Heart left ventricle (tissue), 16 donors: ENCODE data around the gene RNF14. TPM values are rescaled to one million over a fixed set of nuclear protein-coding genes. Genes with fewer than 3 reads are reported as not detected.
A peak's percentile ranks its signal among the peaks of the same experiment; 100 is the strongest.

Experiments
- ATAC-seq, 4 donors: fragments of 200-7000 bp; cut with Tn5 transposase; one replicate each; pipeline ENCODE4 v1.9.1; 2020 to 2022; ENCODE audit warnings: moderate library complexity in 4 of 4, mild to moderate bottlenecking in 3 of 4, moderate number of reproducible peaks in 1 of 4
- DNase-seq, 5 donors: peaks; one replicate each; pipeline ENCODE4 v3.0.0-alpha.2; 2020
- H3K27ac ChIP-seq, 12 donors: fragments of 200-600 bp; sonication (generic) in 4 of 12; one replicate each; pipeline versions ENCODE4 v1.5.0 to v1.8.0; 2016 to 2022; ENCODE audit warnings: mild to moderate bottlenecking in 2 of 12
- H3K27me3 ChIP-seq, 9 donors: fragments of 200-600 bp; sonication (generic) in 2 of 9; one replicate each; pipeline versions ENCODE4 v1.5.1 to v1.8.0; 2016 to 2022; ENCODE audit warnings: mild to moderate bottlenecking in 3 of 9
- H3K36me3 ChIP-seq, 9 donors: fragments of 200-600 bp; sonication (generic) in 2 of 9; one replicate each; pipeline versions ENCODE4 v1.5.0 to v1.8.0; 2018 to 2022; ENCODE audit warnings: mild to moderate bottlenecking in 2 of 9
- H3K4me1 ChIP-seq, 12 donors: fragments of 200-600 bp; sonication (generic) in 4 of 12; one replicate each; pipeline versions ENCODE4 v1.5.0 to v1.8.0; 2016 to 2022; ENCODE audit warnings: mild to moderate bottlenecking in 3 of 12
- H3K4me3 ChIP-seq, 12 donors: fragments of 200-600 bp; sonication (generic) in 4 of 12; one replicate each; pipeline versions ENCODE4 v1.5.0 to v1.8.0; 2017 to 2022; ENCODE audit warnings: mild to moderate bottlenecking in 9 of 12, moderate library complexity in 4 of 12
- H3K9me3 ChIP-seq, 12 donors: fragments of 200-600 bp; sonication (generic) in 4 of 12; one replicate each; pipeline versions ENCODE4 v1.5.0 to v1.8.0; 2016 to 2022; ENCODE audit warnings: mild to moderate bottlenecking in 1 of 12
- CTCF ChIP-seq, 12 donors: fragments of 200-600 bp; sonication (generic) in 4 of 12; IDR thresholded peaks; one replicate each; pipeline versions ENCODE4 v1.5.0 to v1.8.0; 2018 to 2022; ENCODE audit warnings: antibody characterized with exemption in 12 of 12, mild to moderate bottlenecking in 5 of 12
- POLR2A ChIP-seq, 2 donors: fragments of 450-650 bp; IDR thresholded peaks; one replicate each; pipeline ENCODE4 v1.6.1; 2017; ENCODE audit warnings: antibody characterized with exemption in 2 of 2, mild to moderate bottlenecking in 2 of 2, moderate library complexity in 2 of 2
- WGBS, 4 donors: extraction: QIAGEN DNeasy Blood & Tissue Kit in 2 of 4; methylation state at CpG; one replicate each; pipeline versions ENCODE4 v1.1.5 to v1.1.7; 2013 to 2018; 5-methylcytosine and 5-hydroxymethylcytosine counted together
- intact Hi-C, 10 donors: fragments of 100-400 bp; cut with DNase I; formaldehyde crosslinking; loops; one replicate each; pipeline versions ENCODE4 v1.11.1 to v1.14.2; 2022
- polyA plus RNA-seq, 2 donors: library from polyadenylated mRNA; stranded (reverse); fragments of 200-250 nt; gene quantifications; one replicate each; pipeline ENCODE4 v1.2.3, GENCODE V29; 2013
- total RNA-seq, 9 donors: library from RNA; depleted of rRNA in 2 of 9; stranded (reverse); fragments of >200 nt in 2 of 9; fragmentation: NEBNext Ultra II Directional in 3 of 9; extraction: Animal tissue kit (Norgen Biotek cat#: 25700) in 3 of 9; gene quantifications; one replicate each; pipeline versions ENCODE4 v1.1.0 to v1.2.4, GENCODE V29; 2016 to 2023
- donor health status: ischemic (EF 13 %, LVEDD 7.1; RV severe dilation, severe dysfunction).
- donor health status: healthy with polysubstance abuse.
- donor health status: DM: no; HTN: yes; CAD: no.
- donor health status: DM: no; HTN: no; CAD: no.
- donor health status: ischemic (EF 25% LVEDD 6.9; RV normal size, moderate dysfunction).
- donor health status: ischemic (EF 25% LVEDD 5.7; RV mildly dilated, moderate dysfunction).
- donor health status: healthy.
- donor health status: DM: yes; HTN: yes; CAD: no.
- donor health status: ischemic (EF 35%, LVEDD 5.7; RV mildly dilated, moderate dysfunction).
- donor health status: nonischemic (EF 11% LVEDD 7.7; RV severe dilation, severe dysfunction).
- donor health status: DM: yes; HTN: yes; CAD: no.
- donor health status: PGD.
- donor health status: ischemic (EF 29% LVEDD 5.4; RV normal size, mild dysfunction).
- donor health status: nonischemic (EF 23%, LVEDD 6.1; RV moderate dilation, normal function).

Gene RNF14
- total and polyA plus RNA-seq, 11 donors, result 21.3 to 131 (median 103) TPM

GRCh38 chr5:141929398-141930058 is 39.4 kb upstream of the RNF14 start:
- no peak overlapping the region for H3K4me3 ChIP-seq
- H3K9me3 ChIP-seq, result no peaks in the 10 kb centered on the region
- peaks cover 0 to 100% (median 98%) of the 10 kb centered on the region in 9 donors for H3K36me3 ChIP-seq
- peak in 1 of 12 donors; percentile 21 for TF ChIP-seq CTCF (IDR thresholded peaks at IDR 0.05)
- no peak for TF ChIP-seq POLR2A (IDR thresholded peaks at IDR 0.05)
- peaks cover 0 to 54% (median 24%) of the 10 kb centered on the region in 12 donors for H3K4me1 ChIP-seq
- H3K27ac ChIP-seq, result peak overlapping the region in 10 of 12 donors; percentile 8 to 77 (median 48)
- ATAC-seq (peak in 3 of 4 donors; percentile 48 to 63 (median 61)), DNase-seq (peak in 3 of 5 donors; percentile 30 to 48 (median 37))
- WGBS, 4 donors, result 68 to 87% (median 77%) methylated on average over 18 to 19 of the region's 19 CpGs
- H3K27me3 ChIP-seq, result no peaks in the 10 kb centered on the region
- intact Hi-C loops, result no loop called here

GRCh38 chr5:141931694-141932093 is 37.2 kb upstream of the RNF14 start:
- no peak overlapping the region for H3K4me3 ChIP-seq
- no peak for TF ChIP-seq POLR2A (IDR thresholded peaks at IDR 0.05)
- no peak for TF ChIP-seq CTCF (IDR thresholded peaks at IDR 0.05)
- no peaks in the 10 kb centered on the region for H3K9me3 ChIP-seq
- no peak for ATAC-seq
- no peak for DNase-seq
- peaks cover 0 to 52% (median 25%) of the 10 kb centered on the region in 12 donors for H3K4me1 ChIP-seq
- H3K36me3 ChIP-seq, result peaks cover 0 to 100% (median 100%) of the 10 kb centered on the region in 9 donors
- H3K27me3 ChIP-seq, result no peaks in the 10 kb centered on the region
- 93 to 94% (median 94%) methylated on average over 5 of the region's 5 CpGs for WGBS, 4 donors
- intact Hi-C loops, result no loop called here
- no peak overlapping the region for H3K27ac ChIP-seq

- TF ChIP-seq CTCF (IDR thresholded peaks at IDR 0.05), result no peak
- no peak for TF ChIP-seq POLR2A (IDR thresholded peaks at IDR 0.05)
- Histone ChIP-seq H3K27ac (no peak overlapping the region), H3K4me3 (no peak overlapping the region), H3K36me3 (peaks cover 0 to 100% (median 99%) of the 10 kb centered on the region in 9 donors), H3K27me3 (no peaks in the 10 kb centered on the region), H3K9me3 (no peaks in the 10 kb centered on the region), H3K4me1 (peaks cover 0 to 45% (median 22%) of the 10 kb centered on the region in 12 donors)
- ATAC-seq, result no peak
- WGBS, 4 donors, result 92 to 98% (median 94%) methylated on average over 7 of the region's 7 CpGs
- intact Hi-C loops, result no loop called here
- no peak for DNase-seq
These were observed 35.8 kb upstream of the RNF14 start for GRCh38 chr5:141933151-141933550.

GRCh38 chr5:141934099-141934844 is 34.6 kb upstream of the RNF14 start:
- Histone ChIP-seq H3K4me1 (peaks cover 0 to 34% (median 15%) of the 10 kb centered on the region in 12 donors), H3K36me3 (peaks cover 5 to 100% (median 99%) of the 10 kb centered on the region in 9 donors), H3K9me3 (no peaks in the 10 kb centered on the region), H3K27me3 (no peaks in the 10 kb centered on the region), H3K27ac (peak overlapping the region in 9 of 12 donors; percentile 4 to 63 (median 35)), H3K4me3 (no peak overlapping the region)
- peak in 4 of 5 donors; percentile 60 to 65 (median 62) for DNase-seq
- ATAC-seq, result peak; percentile 65 to 86 (median 78)
- WGBS, 4 donors, result 39 to 43% (median 41%) methylated on average over 11 of the region's 11 CpGs
- intact Hi-C loops, result no loop called here
- TF ChIP-seq CTCF (IDR thresholded peaks at IDR 0.05), result peak in 4 of 12 donors; percentile 8 to 37 (median 24)
- TF ChIP-seq POLR2A (IDR thresholded peaks at IDR 0.05), result no peak
